HG02938 (cell line): ENCODE results near the gene TDRD9.

Experiments used
- ATAC-seq: cut with Tn5 transposase; IDR thresholded peaks from one replicate; pipeline ENCODE4 v1.9.1; 2021; ENCODE audit warnings: mild to moderate bottlenecking, moderate library complexity; ENCODE audit not compliant: unreplicated experiment

Gene TDRD9

DNA sequence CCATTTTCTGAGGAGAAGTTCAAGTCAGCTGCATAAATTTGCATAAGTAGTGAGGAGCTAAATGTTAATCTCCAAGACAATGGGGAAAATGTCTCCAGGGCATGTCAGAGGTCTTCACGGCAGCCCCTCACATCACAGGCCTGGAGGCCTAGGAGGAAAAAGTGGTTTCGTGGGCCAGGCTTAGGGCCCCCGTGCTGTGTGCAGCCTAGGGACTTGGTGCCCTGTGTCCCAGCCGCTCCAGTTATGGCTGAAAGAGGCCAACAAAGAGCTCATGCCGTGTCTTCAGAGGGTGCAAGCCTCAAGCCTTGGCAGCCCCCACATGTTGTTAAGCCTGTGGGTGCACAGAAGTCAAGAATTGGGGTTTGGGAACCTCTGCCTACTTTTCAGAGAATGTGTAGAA, 55.9 kb downstream of the TDRD9 start:
- no peak for ATAC-seq

DNA sequence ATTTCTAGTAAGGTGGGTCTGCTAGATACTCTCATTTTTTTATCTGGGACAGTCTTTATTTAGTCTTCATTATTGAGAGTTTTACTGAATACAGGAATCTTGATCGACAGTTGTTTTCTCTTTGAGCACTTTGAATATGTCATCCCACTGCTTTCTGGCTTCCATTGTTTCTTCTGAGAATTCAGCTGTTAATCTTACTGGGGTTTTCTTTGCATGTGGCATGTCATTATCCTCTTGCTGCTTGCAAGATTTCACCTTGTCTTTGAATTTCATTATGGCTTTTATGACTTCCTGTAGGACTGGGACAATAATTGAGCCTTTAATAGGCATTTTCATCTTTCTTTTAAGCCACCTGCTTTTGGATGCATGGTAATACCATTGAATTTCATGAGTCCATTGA, 60.8 kb downstream of the TDRD9 start:
- ATAC-seq, result no peak

DNA sequence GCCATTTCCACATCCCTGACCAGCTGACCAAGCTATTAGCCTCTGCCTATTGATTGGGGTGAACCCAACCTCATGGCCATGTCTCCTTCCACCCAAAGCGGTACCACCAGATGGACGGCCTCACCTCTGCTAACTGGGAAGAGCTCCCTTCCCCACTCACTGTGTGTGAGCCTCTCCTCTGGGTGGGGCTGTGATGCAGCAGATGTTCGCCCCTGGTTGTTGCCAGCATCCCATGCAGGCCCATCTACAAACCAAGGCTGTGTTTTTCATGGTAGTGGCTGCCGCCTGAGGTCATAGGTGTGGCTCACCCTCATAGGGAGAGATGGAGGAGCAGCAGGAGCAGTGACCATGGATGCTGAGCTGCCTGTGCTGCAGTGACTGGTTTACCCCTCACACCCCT, 61.7 kb downstream of the TDRD9 start:
- no peak for ATAC-seq

DNA sequence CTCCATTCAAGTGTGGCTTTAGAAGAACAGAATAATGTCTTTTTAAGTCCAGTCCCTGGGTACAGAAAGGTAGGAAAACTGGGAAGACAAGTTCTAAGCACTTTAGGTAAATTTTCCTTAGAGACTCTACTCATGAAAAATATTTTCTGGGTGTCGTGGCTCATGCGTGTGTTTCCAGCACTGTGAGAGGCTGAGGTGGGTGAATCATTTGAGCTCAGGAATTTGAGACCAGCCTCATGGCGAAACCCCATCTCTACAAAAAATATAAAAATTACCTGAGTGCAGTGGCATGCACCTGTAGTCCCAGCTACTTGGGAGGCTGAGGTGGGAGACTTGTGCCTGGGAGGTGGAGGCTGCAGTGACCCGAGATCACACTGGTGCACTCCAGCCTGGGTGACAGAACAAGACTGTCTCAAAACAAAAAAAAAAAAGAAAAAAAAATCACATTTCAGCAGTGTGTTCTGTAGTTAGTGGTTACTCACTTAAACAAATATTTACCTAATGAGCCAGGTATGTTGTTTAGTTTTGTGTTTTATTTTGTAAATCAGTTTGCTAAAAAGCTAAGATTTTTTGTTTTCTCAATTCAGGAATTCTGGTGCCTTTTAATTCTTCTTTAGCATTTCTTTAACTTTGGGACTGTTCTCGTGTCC, 66.4 kb downstream of the TDRD9 start:
- ATAC-seq, result no peak

DNA sequence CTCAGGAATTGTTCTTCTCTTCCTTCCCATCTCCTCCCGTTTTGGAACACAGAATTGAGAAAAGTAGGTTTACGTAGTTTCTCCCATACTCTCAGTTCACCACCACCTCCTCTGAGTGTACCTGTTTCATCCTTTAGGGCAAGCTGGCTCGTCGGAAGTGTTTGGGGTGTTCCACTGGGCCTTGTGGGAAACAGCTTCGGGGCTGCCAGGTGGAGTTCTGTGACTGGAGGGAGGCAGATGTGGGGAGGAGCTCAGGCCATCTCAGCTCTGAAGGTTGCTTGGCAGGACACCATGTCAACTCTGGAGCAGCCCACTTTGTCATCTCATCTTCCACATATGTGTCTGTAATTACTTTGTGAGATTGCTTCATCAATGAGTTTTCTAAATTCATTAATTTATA, 67.6 kb downstream of the TDRD9 start:
- ATAC-seq, result no peak

DNA sequence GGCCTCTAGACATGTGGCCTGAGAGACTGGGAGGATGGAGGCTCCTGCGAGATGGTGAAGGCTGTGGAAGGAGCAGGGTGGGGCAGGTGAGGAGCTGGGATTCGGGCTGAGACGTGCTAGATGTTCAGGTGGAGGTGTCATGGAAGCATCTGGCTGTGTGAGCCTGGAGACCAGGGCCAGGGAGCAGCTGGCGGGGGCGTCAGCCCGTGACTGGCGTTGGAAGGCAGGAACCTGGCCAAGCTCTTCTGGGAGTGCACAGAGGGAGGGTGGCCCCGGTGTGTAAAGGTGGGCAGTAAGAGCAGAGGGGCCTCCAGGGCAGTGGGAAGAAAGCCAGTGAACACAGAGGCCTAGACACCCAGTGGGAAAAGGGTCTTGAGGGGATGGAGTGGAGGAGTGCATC, 69.1 kb downstream of the TDRD9 start:
- no peak for ATAC-seq

DNA sequence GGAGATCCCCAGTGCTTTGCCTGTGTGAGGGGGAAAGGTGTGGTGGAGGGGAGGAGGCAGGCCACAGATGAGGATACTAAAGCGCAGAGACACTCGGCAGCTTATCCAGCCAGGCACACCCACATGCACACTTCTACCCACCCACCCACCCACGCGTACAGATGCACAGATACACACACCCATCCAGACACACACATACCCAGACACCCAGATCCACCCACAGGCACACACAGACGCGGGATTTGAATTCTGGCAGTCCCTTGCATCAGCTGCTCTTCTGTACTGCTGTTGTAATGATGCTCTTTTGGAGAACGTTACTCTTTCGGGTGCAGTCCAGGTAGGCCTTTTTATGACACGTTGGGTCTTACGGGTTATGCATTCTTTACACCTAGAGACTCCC, 69.8 kb downstream of the TDRD9 start:
- no peak for ATAC-seq

DNA sequence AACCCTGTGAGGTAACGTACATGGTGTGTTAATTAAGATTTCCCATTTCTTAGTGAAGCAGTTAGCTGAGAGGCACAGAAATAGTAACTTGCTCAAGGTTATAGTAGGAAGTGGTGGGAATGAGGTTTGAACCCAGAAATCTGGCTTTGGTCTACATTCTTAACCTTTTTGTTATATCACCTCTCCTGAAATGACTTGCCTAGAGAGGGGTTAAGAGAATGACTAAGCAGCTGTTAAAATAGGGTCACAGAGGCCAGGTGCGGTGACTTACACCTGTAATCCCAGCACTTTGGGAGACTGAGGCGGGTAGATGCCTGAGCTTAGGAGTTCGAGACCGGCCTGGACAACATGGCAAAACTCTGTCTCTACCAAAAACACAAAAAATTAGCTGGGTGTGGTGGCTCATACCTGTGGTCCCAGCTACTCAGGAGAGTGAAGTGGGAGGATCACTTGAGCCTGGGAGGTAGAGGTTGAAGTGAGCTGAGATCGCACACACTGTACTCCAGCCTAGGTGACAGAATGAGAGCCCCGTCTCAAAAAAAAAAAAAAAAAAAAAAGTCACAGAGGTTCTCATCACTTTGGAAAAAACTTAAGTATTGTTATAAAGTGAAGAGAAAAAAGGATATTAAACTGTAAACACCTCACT, 71.7 kb downstream of the TDRD9 start:
- no peak for ATAC-seq

DNA sequence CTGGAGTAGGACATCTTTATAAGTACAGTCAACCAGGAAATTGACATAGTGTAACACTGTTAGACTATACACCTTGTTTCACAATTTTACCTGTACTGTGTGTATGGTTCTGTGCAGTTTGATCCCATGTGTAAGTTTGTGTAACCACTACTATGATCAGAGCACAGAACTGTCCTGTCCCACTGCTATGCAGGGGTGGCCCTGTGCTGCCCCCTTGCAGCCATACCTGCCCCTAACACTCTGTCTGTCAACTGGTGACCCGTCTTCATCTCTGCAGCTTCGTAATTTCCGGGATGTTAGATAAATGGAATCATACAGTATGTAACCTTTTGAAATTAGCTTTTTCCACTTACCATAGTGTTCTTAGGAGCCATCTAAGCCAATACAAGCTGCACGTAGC, 72.7 kb downstream of the TDRD9 start:
- ATAC-seq, result no peak

DNA sequence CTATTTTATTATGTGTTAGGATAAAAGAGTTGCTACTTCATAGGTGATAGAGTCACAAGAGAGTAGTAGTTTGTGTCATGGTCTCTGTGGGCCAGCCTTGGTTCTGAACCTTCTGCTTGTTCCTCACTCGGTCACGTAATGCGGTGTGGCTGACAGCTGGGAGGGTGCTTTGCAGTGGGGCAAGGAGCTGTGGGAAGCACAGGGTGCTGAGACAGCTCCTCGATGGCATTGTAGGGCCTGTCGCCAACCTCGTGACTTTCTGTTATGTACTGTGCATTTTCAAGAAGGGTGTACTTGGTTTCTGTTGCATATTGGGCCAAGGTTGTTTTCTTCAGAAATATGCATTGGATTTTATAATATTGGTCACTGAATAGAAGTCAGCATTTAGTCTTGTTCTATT, 75.4 kb downstream of the TDRD9 start:
- ATAC-seq, result no peak

DNA sequence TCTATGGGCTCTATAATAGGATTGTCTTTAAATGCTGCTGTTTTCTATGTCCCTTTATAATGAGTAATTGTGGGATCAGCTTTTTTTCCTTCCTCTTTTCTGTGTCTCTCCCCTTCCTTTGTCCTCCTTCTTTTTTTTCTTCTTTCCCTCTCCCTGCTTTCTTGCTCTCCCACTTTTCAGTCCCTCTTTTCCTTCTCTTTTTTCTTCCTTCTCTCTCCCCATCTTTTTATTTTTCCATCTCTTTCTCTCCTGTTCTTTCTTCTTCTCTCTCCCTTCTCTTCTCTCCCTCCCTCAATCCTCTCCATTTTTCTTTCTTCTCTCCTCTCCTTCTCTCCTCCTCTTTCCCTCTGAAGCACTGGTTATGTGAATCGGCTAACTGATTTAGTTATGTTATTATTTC, 76.6 kb downstream of the TDRD9 start:
- ATAC-seq, result no peak

DNA sequence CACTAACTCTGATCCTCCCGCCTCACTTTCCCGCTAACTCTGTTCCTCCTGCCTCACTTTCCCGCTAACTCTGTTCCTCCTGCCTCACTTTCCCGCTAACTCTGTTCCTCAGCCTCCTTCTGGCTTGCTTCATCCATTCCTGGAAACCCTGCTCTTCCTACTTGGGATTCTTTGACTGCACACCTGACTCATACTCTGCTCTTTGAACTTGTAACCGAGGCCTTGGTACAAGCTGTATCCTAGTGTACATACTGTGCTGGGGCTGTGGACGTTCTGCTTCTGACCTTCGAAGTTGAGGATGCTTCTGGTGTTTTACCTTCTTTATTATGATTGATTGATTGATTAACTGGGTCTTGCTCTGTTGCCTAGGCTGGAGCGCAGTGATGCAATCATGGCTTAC, 77.2 kb downstream of the TDRD9 start:
- no peak for ATAC-seq

DNA sequence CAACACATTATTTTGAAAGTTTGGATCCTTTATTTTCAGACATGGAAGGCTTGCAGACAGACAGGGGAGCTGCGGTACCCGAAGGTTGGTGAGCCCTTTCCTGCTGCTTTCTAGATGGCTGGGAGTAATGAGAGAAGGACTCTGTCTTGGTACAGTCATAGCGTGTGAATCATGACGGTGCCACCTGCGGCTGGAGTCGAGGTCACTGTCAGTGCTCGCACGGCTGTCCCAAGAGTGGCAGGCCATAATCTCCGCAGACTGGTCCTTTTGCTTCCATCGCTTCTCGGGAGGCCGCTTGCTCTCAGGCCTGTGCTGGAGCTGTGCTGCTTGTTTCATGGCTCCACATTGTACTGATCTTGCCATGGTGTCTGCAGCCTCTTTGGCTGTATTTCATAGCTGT, 78.9 kb downstream of the TDRD9 start:
- ATAC-seq, result no peak

DNA sequence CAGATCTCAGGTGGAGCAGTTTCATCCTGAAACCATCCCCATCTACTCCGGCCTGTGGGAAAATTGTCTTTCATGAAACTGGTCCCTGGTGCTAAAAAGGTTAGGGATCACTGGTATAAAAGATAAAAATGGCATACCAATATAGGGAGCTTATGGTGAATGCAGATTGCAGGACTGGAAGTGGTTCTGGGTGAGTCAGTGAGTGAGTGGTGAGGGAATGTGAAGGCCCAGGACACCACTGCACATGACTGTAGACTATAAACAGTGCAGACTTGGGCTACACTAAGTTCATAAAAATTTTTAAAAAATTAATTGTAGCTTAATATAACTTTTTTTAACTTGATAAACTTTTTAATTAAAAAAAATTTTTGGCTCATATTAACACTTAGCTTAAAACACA, 81.0 kb downstream of the TDRD9 start:
- ATAC-seq, result no peak

DNA sequence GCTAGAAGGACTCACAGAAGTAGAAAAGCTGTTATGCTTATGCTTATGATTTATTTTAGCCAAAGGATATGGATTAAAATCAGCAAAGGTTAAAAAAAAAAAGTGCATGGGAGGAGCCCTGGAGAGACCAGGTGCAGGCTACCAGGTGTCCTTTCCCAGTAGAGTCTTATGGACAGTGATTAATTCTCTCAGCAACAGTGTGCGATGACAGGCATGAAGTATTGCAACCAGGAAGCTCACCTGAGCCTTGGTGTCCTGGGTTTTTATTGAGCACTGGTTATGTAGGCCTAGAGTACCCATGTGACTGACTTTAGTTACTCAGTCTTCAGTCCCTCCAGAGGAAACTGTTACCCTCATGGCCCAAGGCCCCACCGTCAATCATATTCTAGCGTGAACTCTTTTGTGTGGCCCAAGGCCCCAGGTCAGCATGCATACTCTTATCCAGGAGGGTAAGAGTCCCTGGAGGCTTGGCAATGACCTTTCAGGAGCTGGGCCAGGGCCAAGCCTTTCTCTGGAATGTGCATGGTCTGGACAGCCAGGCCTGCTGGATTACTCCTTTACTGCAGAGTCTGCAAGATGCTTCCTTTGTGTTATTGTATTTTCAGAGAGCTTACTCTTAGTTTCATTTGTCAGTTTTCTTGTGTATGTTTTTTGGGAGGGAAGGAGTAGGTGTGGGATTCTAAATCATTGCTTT, 83.7 kb downstream of the TDRD9 start:
- ATAC-seq, result no peak

DNA sequence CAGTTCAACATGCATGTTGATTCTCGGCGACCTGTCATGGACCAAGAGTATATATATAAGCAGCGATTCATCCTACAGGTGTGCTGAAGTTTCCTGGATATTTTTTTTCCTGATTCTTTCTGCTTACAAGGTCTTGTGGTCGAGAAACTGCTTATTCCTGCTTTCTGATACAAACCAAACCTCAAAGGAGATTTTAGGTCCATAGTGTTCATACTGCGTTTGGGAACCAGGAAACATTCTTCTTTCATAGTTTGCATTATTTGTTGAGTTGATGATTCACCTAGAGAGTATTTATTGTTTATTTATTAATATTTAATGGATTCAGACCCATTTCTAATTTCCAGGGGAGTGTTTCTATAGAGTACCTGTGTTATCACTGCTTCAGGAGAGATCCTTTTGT, 86.5 kb downstream of the TDRD9 start:
- no peak for ATAC-seq

DNA sequence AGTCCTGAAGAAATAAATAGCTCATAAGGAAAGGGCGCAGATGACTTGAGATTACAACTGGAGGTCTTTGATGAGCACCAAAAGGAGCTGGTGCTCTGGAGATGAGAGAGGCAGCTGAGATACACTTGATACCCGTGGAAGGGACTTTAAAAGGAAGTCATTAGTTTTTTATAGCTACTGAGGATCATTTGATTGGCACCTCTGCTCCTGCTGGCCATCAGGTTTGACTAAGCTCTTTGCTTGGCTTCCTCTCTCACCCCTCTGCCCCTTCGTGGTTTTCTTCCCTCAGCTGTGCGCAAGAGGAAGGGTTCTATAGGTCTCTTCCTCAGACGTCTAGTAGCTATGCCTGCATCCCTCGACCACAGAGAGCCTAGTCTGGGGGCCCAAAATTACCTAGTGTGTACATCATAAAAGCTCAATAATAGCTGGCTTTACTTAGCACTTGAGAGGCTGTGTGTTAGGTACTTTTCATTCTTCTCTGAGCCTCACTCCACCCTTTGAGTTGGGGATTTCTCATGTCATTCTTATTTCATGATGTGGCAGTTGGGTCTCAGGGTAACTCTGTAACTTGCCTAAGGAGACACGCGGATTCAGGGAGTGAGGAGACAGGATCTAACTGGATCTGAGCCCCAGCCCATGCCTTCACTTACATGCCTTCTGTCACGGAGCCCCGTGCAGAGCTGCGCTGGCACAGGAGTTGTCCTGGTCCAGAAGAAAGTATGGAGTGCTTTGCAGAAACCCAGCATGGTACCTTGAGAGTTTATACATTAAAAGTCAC, 88.8 kb downstream of the TDRD9 start:
- no peak for ATAC-seq

DNA sequence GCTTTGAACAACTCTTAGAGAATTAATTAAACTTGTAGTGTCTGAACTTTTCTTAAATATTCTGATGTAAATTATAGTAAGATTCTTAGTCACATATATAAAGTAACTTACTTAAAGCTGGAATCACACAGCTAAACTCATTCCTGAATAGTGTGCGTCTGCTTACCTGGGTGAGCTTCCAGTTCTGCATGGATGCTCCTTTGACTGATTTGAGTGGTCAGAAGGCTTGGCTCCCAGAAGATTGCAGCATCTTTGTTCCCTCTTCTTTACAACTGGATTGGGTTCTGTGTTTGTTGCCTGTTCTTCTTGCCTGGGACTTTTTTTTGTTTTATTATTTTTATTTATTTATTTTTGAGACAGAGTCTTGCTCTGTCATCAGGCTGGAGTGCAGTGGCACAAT, 90.8 kb downstream of the TDRD9 start:
- ATAC-seq, result no peak

DNA sequence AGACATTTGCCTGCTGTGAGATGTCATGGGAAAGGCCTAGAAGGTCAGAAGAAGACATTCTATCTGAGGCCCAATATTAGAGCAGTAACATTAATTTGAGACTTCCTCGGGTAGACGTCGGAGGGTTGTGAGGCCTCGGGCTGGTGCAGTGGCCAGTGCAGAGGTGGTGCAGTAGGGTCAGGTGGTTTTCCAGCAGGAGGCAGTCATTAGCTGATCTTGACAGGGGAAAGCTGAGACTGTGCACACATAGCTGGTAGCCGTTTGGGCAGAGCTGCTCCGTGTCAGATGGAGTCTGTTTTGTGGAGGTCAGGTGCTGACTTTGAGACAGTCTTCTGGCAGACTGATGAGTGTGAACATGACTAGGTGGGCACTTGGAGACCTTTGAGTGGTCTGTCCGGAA, 91.5 kb downstream of the TDRD9 start:
- ATAC-seq, result no peak

DNA sequence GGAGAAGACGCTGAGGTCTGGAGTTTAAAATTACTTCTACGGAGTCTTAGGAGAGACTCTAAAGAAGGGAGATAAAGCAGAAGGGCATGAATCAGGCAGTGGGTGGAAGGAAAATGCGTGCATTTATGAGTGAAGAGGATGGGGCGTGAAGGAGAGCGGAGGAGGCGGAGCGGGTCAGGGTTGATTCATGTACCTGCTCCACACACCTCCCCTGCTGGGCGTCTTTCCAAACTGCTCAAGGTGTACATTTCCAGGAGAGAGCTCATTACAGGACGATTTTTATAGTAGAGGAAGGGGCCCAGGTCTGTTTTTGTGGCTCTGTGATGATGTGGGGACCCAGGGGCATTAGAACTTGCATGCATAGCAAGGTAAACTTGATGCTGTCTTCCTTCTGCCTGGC, 92.2 kb downstream of the TDRD9 start:
- ATAC-seq, result no peak

DNA sequence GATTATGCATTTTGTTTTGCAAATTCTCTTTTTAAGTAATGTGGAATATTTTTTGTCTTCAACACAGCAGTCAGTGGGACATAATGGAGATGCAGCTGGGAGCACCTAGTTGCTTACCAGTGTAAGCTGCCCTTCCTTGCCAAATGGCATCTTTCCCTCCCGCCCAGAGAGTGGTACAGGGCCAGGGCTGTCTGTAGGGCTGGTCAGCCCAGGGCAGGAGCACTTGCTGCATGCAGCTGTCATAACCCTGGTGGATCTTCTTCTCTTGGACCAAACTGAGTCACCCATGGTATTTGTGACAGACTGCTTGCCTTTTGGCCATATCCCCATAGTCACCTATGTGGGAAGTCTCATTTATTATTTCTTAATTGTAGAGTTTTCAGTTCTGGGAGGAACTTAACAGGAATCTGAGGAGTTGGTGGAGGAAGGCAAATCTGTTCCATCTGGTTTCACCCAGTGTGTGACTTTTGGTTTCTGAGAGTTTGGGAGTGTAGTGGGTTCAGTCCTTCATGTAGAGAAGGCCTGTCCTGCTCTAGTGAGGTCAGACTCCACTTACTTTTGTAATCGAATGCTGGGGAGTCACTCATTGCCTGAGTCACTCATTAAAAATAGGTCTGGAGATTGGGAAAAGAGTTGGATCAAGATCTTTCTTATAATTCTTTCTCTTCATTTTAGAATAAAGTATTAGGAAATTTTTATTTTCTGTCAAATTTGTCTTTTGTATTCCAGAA, 95.2 kb downstream of the TDRD9 start:
- no peak for ATAC-seq
